ENCODE measurements around the gene AP2B1. TPM values are rescaled to one million over a fixed set of nuclear protein-coding genes. Genes with fewer than 3 reads are reported as not detected.
A peak's percentile ranks its signal among the peaks of the same experiment; 100 is the strongest.

Gene AP2B1
- total and polyA plus RNA-seq, 9 of the 15 experiments (the other 6 are each of a cell fraction or from before 2014, with no cell fraction given), result 60.1 to 287 (median 105) TPM

DNA sequence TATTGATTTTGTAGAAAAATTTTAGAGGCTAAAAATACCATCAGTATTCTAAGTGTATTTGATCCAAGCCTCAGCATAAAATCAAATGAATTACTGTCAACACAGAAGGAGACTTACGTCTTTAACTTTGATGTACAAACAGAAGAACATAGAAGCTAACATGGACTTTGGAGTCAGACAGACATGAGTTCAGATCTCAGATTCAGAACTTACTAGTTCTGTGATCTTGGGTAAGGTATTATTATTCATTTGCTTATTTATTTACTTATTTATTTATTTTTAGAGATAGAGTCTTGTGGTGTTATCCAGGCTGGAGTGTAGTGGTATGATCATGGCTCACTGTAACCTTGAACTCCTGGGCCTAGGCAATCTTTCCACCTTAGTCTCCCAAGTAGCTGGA, 45.7 kb upstream of the AP2B1 start:
- in situ Hi-C loops (cut with MboI) (no loop called here), intact Hi-C loops (cut with micrococcal nuclease) (no loop called here)
- TSS peak; percentile 54 for BruUV-seq (replicated peaks)
- ChIA-PET CTCF (ENCODE audit: low intra/inter-chr PET ratio) (no interaction called here), POLR2A (interaction anchor here (0.6 to 1.8 kb wide), 2 partner anchors 7 to 20 kb away, joined by 3 to 7 read pairs; no protein-coding TSS in a partner anchor)
- Histone ChIP-seq H3K9ac (ENCODE audit: insufficient read depth in 1 of 2, low read depth in 2 of 2, low read length in 2 of 2) (peak overlapping the region in 1 of 2 experiments; percentile 65; a peak in 2 of 4 replicates), H3K4me3 (no peak overlapping the region), H3K27ac (ENCODE audit: extremely low read depth, low read depth, low read length) (peak overlapping the region; percentile 73), H4K20me1 (replicated peaks; ENCODE audit: control insufficient read depth, insufficient read depth, low read length) (no peaks in the 10 kb centered on the region), H2AFZ (ENCODE audit: low read depth, low read length) (peak overlapping the region; percentile 97), H3K9me1 (ENCODE audit: control insufficient read depth, insufficient read depth, low read length) (no peaks in the 10 kb centered on the region), H3K4me2 (ENCODE audit: insufficient read depth, low read length) (peak overlapping the region; percentile 28; the same call in 1 of the 2 replicates), H3K79me2 (ENCODE audit: control insufficient read depth, insufficient read depth, low read length) (no peaks in the 10 kb centered on the region), H3K9me3 (replicated peaks; ENCODE audit: control insufficient read depth, insufficient read depth, low read depth, low read length) (no peaks in the 10 kb centered on the region), H3K27me3 (ENCODE audit: control insufficient read depth in 2 of 2, insufficient read depth in 2 of 2, low read length in 2 of 2) (no peaks in the 10 kb centered on the region), H3K4me1 (replicated peaks in 1 of 2; ENCODE audit: control insufficient read depth in 2 of 2, insufficient read depth in 2 of 2, low read length in 2 of 2) (peaks cover 10 to 36% of the 10 kb centered on the region in 2 experiments; a peak in 3 of 5 replicates), H3K36me3 (ENCODE audit: control insufficient read depth, insufficient read depth, low read length) (no peaks in the 10 kb centered on the region)
- FAIRE-seq (peak; percentile 29), DNase-seq (ENCODE audit: extremely low read depth in 1 of 4, low spot score in 3 of 4) (no peak), ATAC-seq (no peak)
- WGBS (ENCODE audit: insufficient coverage, low coverage, missing lambda C conversion rate), result 64% methylated on average over 1 of the region's 1 CpG
- peak; percentile 22 for TF ChIP-seq TAF9B (IDR thresholded peaks at IDR 0.05; ENCODE audit: partially characterized antibody)
- TF ChIP-seq SRSF1 (IDR thresholded peaks at IDR 0.05; ENCODE audit: low read depth, low read length), result no peak
- peak; percentile 16; the same call in 1 of the 2 replicates for TF ChIP-seq EP400 (IDR thresholded peaks at IDR 0.05)
- TF ChIP-seq ZNF766 (CRISPR knock-in tag; conservative IDR thresholded peaks at IDR 0.05), result no peak
- TF ChIP-seq ZFP30 (CRISPR knock-in tag; IDR thresholded peaks at IDR 0.05; ENCODE audit: borderline replicate concordance), result no peak
- TF ChIP-seq BRD9 (IDR thresholded peaks at IDR 0.05; ENCODE audit: low read depth, partially characterized antibody), result peak; percentile 3
- TF ChIP-seq MECOM (CRISPR knock-in tag; IDR thresholded peaks at IDR 0.05), result no peak
- TF ChIP-seq, protein P1, sequence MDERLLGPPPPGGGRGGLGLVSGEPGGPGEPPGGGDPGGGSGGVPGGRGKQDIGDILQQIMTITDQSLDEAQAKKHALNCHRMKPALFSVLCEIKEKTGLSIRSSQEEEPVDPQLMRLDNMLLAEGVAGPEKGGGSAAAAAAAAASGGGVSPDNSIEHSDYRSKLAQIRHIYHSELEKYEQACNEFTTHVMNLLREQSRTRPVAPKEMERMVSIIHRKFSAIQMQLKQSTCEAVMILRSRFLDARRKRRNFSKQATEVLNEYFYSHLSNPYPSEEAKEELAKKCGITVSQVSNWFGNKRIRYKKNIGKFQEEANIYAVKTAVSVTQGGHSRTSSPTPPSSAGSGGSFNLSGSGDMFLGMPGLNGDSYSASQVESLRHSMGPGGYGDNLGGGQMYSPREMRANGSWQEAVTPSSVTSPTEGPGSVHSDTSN (CRISPR knock-in tag; IDR thresholded peaks at IDR 0.05; ENCODE audit: low read depth), result no peak
- TF ChIP-seq, protein P1 (tag; conservative IDR thresholded peaks at IDR 0.05; ENCODE audit: low read depth), result 0 out of 2 replicates have a peak, but pooled peaks have one; percentile 1
- TF ChIP-seq ETV6 (IDR thresholded peaks at IDR 0.05; ENCODE audit: borderline replicate concordance in 1 of 2, low read depth in 2 of 2, low read length in 1 of 2), result no peak
- TF ChIP-seq ETV6 (CRISPR knock-in tag; IDR thresholded peaks at IDR 0.05; ENCODE audit: borderline replicate concordance), result no peak
- TF ChIP-seq, protein P2, sequence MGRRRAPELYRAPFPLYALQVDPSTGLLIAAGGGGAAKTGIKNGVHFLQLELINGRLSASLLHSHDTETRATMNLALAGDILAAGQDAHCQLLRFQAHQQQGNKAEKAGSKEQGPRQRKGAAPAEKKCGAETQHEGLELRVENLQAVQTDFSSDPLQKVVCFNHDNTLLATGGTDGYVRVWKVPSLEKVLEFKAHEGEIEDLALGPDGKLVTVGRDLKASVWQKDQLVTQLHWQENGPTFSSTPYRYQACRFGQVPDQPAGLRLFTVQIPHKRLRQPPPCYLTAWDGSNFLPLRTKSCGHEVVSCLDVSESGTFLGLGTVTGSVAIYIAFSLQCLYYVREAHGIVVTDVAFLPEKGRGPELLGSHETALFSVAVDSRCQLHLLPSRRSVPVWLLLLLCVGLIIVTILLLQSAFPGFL (CRISPR knock-in tag; IDR thresholded peaks at IDR 0.05), result no peak
- no peak for TF ChIP-seq SETDB1 (IDR thresholded peaks at IDR 0.05; ENCODE audit: low read length)
- TF ChIP-seq, protein P3, sequence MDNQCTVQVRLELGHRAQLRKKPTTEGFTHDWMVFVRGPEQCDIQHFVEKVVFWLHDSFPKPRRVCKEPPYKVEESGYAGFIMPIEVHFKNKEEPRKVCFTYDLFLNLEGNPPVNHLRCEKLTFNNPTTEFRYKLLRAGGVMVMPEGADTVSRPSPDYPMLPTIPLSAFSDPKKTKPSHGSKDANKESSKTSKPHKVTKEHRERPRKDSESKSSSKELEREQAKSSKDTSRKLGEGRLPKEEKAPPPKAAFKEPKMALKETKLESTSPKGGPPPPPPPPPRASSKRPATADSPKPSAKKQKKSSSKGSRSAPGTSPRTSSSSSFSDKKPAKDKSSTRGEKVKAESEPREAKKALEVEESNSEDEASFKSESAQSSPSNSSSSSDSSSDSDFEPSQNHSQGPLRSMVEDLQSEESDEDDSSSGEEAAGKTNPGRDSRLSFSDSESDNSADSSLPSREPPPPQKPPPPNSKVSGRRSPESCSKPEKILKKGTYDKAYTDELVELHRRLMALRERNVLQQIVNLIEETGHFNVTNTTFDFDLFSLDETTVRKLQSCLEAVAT (IDR thresholded peaks at IDR 0.05), result 0 out of 4 replicates have a peak, but pooled peaks of 1 of the 2 experiments have one; percentile 24
- TF ChIP-seq POLR2G (IDR thresholded peaks at IDR 0.05; ENCODE audit: low read depth, low read length), result no peak
- 0 out of 2 replicates have a peak, but pooled peaks have one; percentile 2 for TF ChIP-seq BACH1 (tag; IDR thresholded peaks at IDR 0.05)
- TF ChIP-seq CEBPG (CRISPR knock-in tag; IDR thresholded peaks at IDR 0.05), result no peak
- no peak for TF ChIP-seq CEBPG (tag; conservative IDR thresholded peaks at IDR 0.05 in 1 of 2, IDR thresholded peaks at IDR 0.05 in 1 of 2)

All from K562 (cell line).